HCT116 (cell line): ENCODE data around the gene DIP2C. TPM values are rescaled to one million over a fixed set of nuclear protein-coding genes. Genes with fewer than 3 reads are reported as not detected.

Experiments
- ATAC-seq: fragments of 200-7000 bp; cut with Tn5 transposase; 2 replicates; pipeline ENCODE4 v1.9.1; 2020; ENCODE audit warnings: mild to moderate bottlenecking, moderate library complexity
- BruUV-seq: library from RNA; stranded (reverse); fragments of 400-500 nt; replicated peaks from 2 replicates; lab custom pipeline; 2021; lab: Mats Ljungman, UMichigan
- CTCF ChIA-PET: fragments of 300-600 bp; sonication (Branson Sonifier 250); formaldehyde crosslinking; loops from one replicate; lab custom pipeline; 2021; ENCODE audit warnings: antibody characterized with exemption; lab: Charles Lee
- POLR2A ChIA-PET: fragments of 300-600, 350-600 bp; sonication (Branson Sonifier 250); formaldehyde crosslinking; loops from one replicate; lab custom pipeline; 2021; ENCODE audit warnings: antibody characterized with exemption; lab: Charles Lee
- RAD21 ChIA-PET, 2 experiments: fragments of 300-600 bp; sonication (Branson Sonifier 250); formaldehyde crosslinking; loops; one replicate each; lab custom pipeline; 2023; ENCODE audit warnings: low total read pairs in 2 of 2; ENCODE audit not compliant: uncharacterized antibody in 2 of 2, unreplicated experiment in 2 of 2, low non-redundant PET in 1 of 2; lab: Charles Lee
- DNase-seq: peaks from one replicate; pipeline ENCODE4 v3.0.0-alpha.2; 2010; ENCODE audit warnings: low read depth, low spot score
- H2AFZ ChIP-seq: fragments of 200-600 bp; shearing (Covaris generic), sonication (generic); 2 replicates; pipeline ENCODE4 v1.6.1; 2017; ENCODE audit warnings: low read depth, mixed run types, mixed read lengths, antibody characterized with exemption, low read length; ENCODE audit not compliant: poor library complexity, severe bottlenecking
- H3K27ac ChIP-seq: 2 replicates; pipeline ENCODE4 v1.5.1; 2012; ENCODE audit warnings: low read depth, low read length
- H3K27me3 ChIP-seq: fragments of 200-600 bp; sonication (generic); 2 replicates; pipeline ENCODE4 v1.6.1; 2016; ENCODE audit warnings: mixed run types, low read length, mixed read lengths; ENCODE audit not compliant: insufficient read depth
- H3K36me3 ChIP-seq, 2 experiments: fragments of 200-500 bp in 1 of 2; fragments of 200-600 bp in 1 of 2; sonication (Bioruptor generic) in 1 of 2; sonication (generic) in 1 of 2; 2 replicates each; pipeline versions ENCODE4 v1.5.1 to v1.6.1; 2014 to 2016; ENCODE audit warnings: low read length in 2 of 2, inconsistent platforms in 1 of 2, mixed read lengths in 1 of 2, mixed run types in 1 of 2; ENCODE audit not compliant: insufficient read depth in 2 of 2, control insufficient read depth in 1 of 2
- H3K4me1 ChIP-seq, 2 experiments: fragments of 200-600 bp in 1 of 2; sonication (generic) in 1 of 2; 2 replicates each; pipeline versions ENCODE4 v1.5.1 to v1.6.1; 2012 to 2017; ENCODE audit warnings: low read length in 2 of 2, inconsistent platforms in 1 of 2, mild to moderate bottlenecking in 1 of 2, mixed read lengths in 1 of 2, mixed run types in 1 of 2, moderate library complexity in 1 of 2; ENCODE audit not compliant: insufficient read depth in 2 of 2, control insufficient read depth in 1 of 2
- H3K4me2 ChIP-seq: fragments of 200-600 bp; sonication (generic); 2 replicates; pipeline ENCODE4 v1.6.1; 2017; ENCODE audit warnings: mixed run types, low read length, mixed read lengths
- H3K4me3 ChIP-seq, 2 experiments: fragments of 200-600 bp in 1 of 2; sonication (generic) in 1 of 2; replicated peaks in 1 of 2; 2 replicates each; pipeline ENCODE4 v1.5.1; 2011 to 2016; ENCODE audit warnings: low read length in 2 of 2, control low read depth in 1 of 2, low read depth in 1 of 2, mild to moderate bottlenecking in 1 of 2, mixed read lengths in 1 of 2, mixed run types in 1 of 2
- H3K79me2 ChIP-seq: fragments of 200-600 bp; sonication (generic); 2 replicates; pipeline ENCODE4 v1.6.1; 2017; ENCODE audit warnings: mild to moderate bottlenecking, mixed run types, low read length, moderate library complexity, mixed read lengths; ENCODE audit not compliant: insufficient read depth
- H3K9ac ChIP-seq: fragments of 200-600 bp; sonication (generic); 2 replicates; pipeline ENCODE4 v1.6.1; 2016; ENCODE audit warnings: low read length, mixed read lengths
- H3K9me2 ChIP-seq: fragments of 200-600 bp; sonication (generic), shearing (Covaris generic); 2 replicates; pipeline ENCODE4 v1.6.1; 2017; ENCODE audit warnings: mixed run types, mild to moderate bottlenecking, moderate library complexity; ENCODE audit not compliant: insufficient read depth
- H3K9me3 ChIP-seq, 2 experiments: fragments of 200-500 bp in 1 of 2; fragments of 200-600 bp in 1 of 2; sonication (Bioruptor generic) in 1 of 2; sonication (generic) in 1 of 2; 2 replicates each; pipeline ENCODE4 v1.6.1; 2014 to 2017; ENCODE audit warnings: low read length in 2 of 2, mixed read lengths in 2 of 2, inconsistent platforms in 1 of 2, low read depth in 1 of 2, mild to moderate bottlenecking in 1 of 2, mixed run types in 1 of 2, moderate library complexity in 1 of 2; ENCODE audit not compliant: control insufficient read depth in 1 of 2, insufficient read depth in 1 of 2
- H4K20me1 ChIP-seq: fragments of 200-600 bp; sonication (generic), shearing (Covaris generic); 2 replicates; pipeline ENCODE4 v1.6.1; 2017; ENCODE audit warnings: mixed run types, mild to moderate bottlenecking, moderate library complexity; ENCODE audit not compliant: insufficient read depth
- ATF3 ChIP-seq: IDR thresholded peaks from 2 replicates; pipeline ENCODE4 v1.6.1; 2012
- CEBPB ChIP-seq: IDR thresholded peaks from 2 replicates; pipeline ENCODE4 v1.6.1; 2012; ENCODE audit warnings: low read depth
- CTCF ChIP-seq, 3 experiments: fragments of 200-600 bp in 1 of 3; sonication (generic) in 1 of 3; IDR thresholded peaks in 2 of 3; conservative IDR thresholded peaks in 1 of 3; 2 replicates each; pipeline ENCODE4 v1.5.1; 2012 to 2017; ENCODE audit warnings: low read depth in 2 of 3, low read length in 2 of 3, antibody characterized with exemption in 1 of 3, borderline replicate concordance in 1 of 3, control low read depth in 1 of 3, mild to moderate bottlenecking in 1 of 3, mixed read lengths in 1 of 3, mixed run types in 1 of 3, moderate library complexity in 1 of 3; ENCODE audit not compliant: insufficient read depth in 1 of 3
- EGR1 ChIP-seq: IDR thresholded peaks from 2 replicates; pipeline ENCODE4 v1.6.1; 2012; ENCODE audit warnings: low read depth
- ELF1 ChIP-seq: IDR thresholded peaks from 2 replicates; pipeline ENCODE4 v1.6.1; 2012; ENCODE audit warnings: low read depth, borderline replicate concordance
- EZH2phosphoT487 ChIP-seq: fragments of 200-600 bp; IDR thresholded peaks from 2 replicates; pipeline ENCODE4 v1.6.1; 2018; ENCODE audit warnings: antibody characterized with exemption, borderline replicate concordance
- JUND ChIP-seq: IDR thresholded peaks from 2 replicates; pipeline ENCODE4 v1.6.1; 2012
- POLR2A ChIP-seq: IDR thresholded peaks from 2 replicates; pipeline ENCODE4 v1.7.0; 2011; ENCODE audit warnings: borderline replicate concordance; ENCODE audit not compliant: insufficient read depth, insufficient read length; ENCODE audit errors: extremely low read depth
- RAD21 ChIP-seq: IDR thresholded peaks from 2 replicates; pipeline ENCODE4 v1.6.1; 2012; ENCODE audit warnings: low read depth, mild to moderate bottlenecking
- SRF ChIP-seq: IDR thresholded peaks from 2 replicates; pipeline ENCODE4 v1.6.1; 2012; ENCODE audit warnings: low read depth
- TCF7L2 ChIP-seq: IDR thresholded peaks from 2 replicates; pipeline ENCODE4 v1.7.0; 2011; ENCODE audit warnings: borderline replicate concordance, inconsistent platforms; ENCODE audit not compliant: insufficient read depth, insufficient read length; ENCODE audit errors: extremely low read depth
- YY1 ChIP-seq: IDR thresholded peaks from 2 replicates; pipeline ENCODE4 v1.6.1; 2011; ENCODE audit warnings: low read length, low read depth, moderate library complexity, mild to moderate bottlenecking; ENCODE audit not compliant: insufficient replicate concordance; ENCODE audit errors: extremely low read depth
- ZNF274 ChIP-seq: fragments of 200-500 bp; sonication (Bioruptor generic); IDR thresholded peaks from 2 replicates; pipeline ENCODE4 v1.6.1; 2014; ENCODE audit warnings: mild to moderate bottlenecking, low read depth, low read length, inconsistent platforms
- intact Hi-C: fragments of 100-400 bp; cut with micrococcal nuclease; formaldehyde crosslinking; loops from 2 replicates; pipeline ENCODE4 v1.10.0; 2022
- total RNA-seq: library from RNA; stranded (reverse); gene quantifications from one replicate; pipeline ENCODE4 v1.2.1, GENCODE V29; 2021; ENCODE audit not compliant: unreplicated experiment

DIP2C gene
- total RNA-seq, 1 experiment from 2014 or later: 15.4 TPM

- CTCF ChIA-PET: no interaction called here
- POLR2A ChIA-PET: no interaction called here
- H3K79me2 ChIP-seq: no peaks in the 10 kb centered on the region
- no peak overlapping the region for H3K27ac ChIP-seq
- ATAC-seq (no peak), DNase-seq (no peak)
- no peaks in the 10 kb centered on the region for H4K20me1 ChIP-seq
- no peak overlapping the region for H3K4me3 ChIP-seq
- no peaks in the 10 kb centered on the region for H3K9me3 ChIP-seq
- no peak overlapping the region for H3K9ac ChIP-seq
- no TSS peak for BruUV-seq
- H2AFZ ChIP-seq: no peak overlapping the region
- TF ChIP-seq RAD21 (no peak), YY1 (no peak), CEBPB (no peak), EZH2phosphoT487 (no peak), SRF (no peak), TCF7L2 (no peak), POLR2A (no peak), ATF3 (no peak), CTCF (IDR thresholded peaks at IDR 0.05 in 2 of 3, conservative IDR thresholded peaks at IDR 0.05 in 1 of 3; ENCODE audit: borderline replicate concordance in 1 of 3, insufficient read depth in 1 of 3, low read depth in 2 of 3, low read length in 2 of 3) (no peak), ZNF274 (no peak), EGR1 (no peak), JUND (no peak), ELF1 (no peak)
- H3K36me3 ChIP-seq: peaks cover 0 to 8% of the 10 kb centered on the region in 2 experiments; a peak in 1 of 4 replicates
- no peaks in the 10 kb centered on the region for H3K9me2 ChIP-seq
- no peak overlapping the region for H3K4me2 ChIP-seq
- RAD21 ChIA-PET: no interaction called here
- H3K27me3 ChIP-seq: no peaks in the 10 kb centered on the region
- H3K4me1 ChIP-seq: no peaks in the 10 kb centered on the region
- intact Hi-C loops: no loop called here
These were observed 334.4 kb downstream of the DIP2C start for GRCh38 chr10:354901-355617.
